LNCaP clone FGC (cell line): ENCODE data around the gene SLC25A26.
A peak's percentile ranks its signal among the peaks of the same experiment; 100 is the strongest.
"Not testable (repeated sequence)": the region's sequence is repeated elsewhere in the genome, so short reads cannot be mapped to it uniquely, and the experiment has no call there.

Source experiments
- DNase-seq: peaks from one replicate; pipeline ENCODE4 v3.0.0-alpha.2; 2011; ENCODE audit warnings: low read depth
- H3K4me3 ChIP-seq: 2 replicates; pipeline ENCODE4 v1.5.1; 2011; ENCODE audit warnings: mild to moderate bottlenecking, low read depth, low read length, control low read depth
- TF ChIP-seq, protein P1 (sequence below): IDR thresholded peaks from 2 replicates; pipeline ENCODE4 v1.5.1; 2012; ENCODE audit warnings: mild to moderate bottlenecking; ENCODE audit not compliant: control insufficient read depth, insufficient read depth; ENCODE audit errors: extremely low read depth

SLC25A26 gene

DNA sequence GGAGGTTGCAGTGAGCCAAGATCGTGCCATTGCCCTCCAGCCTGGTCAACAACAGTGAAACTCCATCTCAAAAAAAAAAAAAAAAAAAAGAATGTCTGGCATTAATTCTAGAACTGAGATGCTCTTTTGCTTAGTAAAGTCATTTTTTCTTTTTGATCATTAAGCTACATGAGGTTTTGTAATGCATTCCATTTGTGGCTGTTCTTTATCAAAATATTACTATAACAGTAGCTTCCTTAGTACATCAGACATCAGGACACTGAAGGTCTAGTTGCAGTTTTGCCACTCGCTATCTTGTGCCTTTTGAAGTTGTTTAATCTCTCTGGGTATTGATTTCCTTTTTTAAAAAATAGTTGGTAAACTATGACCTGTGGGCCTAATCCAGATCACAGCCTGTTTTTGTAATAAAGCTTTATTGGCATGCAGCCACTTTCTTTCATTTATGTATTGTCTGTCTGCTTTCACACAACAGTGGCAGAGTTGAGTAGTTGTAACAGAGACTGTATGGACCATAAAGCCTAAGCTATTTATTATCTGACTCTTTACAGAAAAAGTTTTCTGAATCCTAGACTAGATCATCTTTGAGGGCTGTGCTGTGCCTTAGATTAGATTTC lies 76.6 kb downstream of the SLC25A26 start:
- no peak overlapping the region for H3K4me3 ChIP-seq
- peak; percentile 11 for DNase-seq
- TF ChIP-seq, protein P1, sequence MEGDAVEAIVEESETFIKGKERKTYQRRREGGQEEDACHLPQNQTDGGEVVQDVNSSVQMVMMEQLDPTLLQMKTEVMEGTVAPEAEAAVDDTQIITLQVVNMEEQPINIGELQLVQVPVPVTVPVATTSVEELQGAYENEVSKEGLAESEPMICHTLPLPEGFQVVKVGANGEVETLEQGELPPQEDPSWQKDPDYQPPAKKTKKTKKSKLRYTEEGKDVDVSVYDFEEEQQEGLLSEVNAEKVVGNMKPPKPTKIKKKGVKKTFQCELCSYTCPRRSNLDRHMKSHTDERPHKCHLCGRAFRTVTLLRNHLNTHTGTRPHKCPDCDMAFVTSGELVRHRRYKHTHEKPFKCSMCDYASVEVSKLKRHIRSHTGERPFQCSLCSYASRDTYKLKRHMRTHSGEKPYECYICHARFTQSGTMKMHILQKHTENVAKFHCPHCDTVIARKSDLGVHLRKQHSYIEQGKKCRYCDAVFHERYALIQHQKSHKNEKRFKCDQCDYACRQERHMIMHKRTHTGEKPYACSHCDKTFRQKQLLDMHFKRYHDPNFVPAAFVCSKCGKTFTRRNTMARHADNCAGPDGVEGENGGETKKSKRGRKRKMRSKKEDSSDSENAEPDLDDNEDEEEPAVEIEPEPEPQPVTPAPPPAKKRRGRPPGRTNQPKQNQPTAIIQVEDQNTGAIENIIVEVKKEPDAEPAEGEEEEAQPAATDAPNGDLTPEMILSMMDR: no peak

DNA sequence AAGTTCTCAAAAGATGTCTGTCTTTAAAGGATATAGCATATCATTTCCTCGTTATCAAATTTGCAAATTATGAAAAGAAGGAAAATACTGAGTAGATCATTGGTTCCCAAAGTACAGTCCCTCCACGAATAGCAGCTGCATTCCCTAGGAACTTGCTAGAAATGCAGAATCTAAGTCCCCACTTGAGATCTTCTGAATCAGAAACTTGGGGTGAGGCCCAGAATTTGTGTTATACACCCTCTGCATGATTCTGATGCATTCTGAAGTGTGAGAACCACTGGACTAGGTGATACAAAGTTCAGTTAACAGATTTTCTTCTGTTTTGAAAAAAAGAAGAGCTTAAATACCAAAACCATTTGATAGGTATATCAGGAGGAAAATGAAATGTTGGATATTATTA lies 77.1 kb downstream of the SLC25A26 start:
- DNase-seq: no peak
- no peak overlapping the region for H3K4me3 ChIP-seq
- TF ChIP-seq, protein P1: no peak

DNA sequence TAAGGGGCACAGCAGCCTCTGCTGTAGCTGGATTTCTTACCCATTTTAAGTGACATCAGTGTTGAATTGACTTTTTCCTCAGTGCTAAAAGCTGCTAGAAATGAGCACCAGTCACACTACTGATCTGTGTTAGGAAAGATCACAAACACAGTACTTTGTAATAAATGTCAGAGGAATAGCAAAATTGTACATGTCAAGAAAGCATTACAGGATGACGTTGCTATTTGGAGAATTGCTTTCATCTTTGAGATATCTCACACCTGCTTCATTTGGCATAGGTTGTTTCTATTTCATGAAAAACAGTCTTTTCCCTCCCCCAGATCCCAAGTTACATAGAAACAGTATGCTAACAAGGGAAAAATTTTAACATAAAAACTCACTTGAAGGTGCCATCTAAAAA lies 77.8 kb downstream of the SLC25A26 start:
- no peak overlapping the region for H3K4me3 ChIP-seq
- DNase-seq: no peak
- TF ChIP-seq, protein P1: no peak

DNA sequence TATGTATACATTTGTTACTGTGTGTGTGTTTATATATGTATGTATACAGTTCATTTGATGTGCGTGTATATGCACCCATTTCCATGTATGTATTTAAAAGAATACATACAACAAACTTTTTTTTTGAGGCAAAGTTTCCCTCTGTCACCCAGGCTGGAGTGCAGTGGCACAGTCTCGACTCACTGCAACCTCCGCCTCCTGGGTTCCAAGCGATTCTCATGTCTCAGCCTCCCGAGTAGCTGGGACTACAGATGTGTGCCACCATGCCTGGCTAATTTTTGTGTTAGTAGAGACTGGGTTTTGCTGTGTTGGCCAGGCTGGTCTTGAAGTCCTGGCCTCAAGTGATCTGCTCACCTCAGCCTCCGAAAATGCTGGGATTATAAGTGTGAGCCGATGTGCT lies 78.3 kb downstream of the SLC25A26 start:
- not testable (repeated sequence) for DNase-seq, H3K4me3 ChIP-seq

DNA sequence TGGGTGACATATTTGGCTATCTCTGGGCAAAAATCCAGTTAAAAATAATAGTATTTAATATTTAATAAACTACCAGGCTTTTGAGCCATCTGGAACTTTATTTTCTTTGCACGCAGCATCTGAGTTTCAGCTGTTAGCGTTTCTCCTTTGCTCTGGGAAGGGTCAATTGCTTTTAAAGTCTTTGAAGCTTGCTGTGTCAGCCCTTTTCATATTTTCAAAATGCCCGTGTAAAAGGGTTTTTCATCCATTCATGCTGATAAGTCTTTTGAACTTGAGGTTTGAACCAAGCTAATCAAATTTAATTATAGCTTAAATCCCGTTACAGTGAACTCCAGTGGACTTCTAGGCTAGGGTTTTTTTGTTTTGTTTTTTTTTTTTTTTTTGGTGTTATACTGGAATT lies 79.1 kb downstream of the SLC25A26 start:
- no peak for DNase-seq
- no peak overlapping the region for H3K4me3 ChIP-seq
- TF ChIP-seq, protein P1: no peak

DNA sequence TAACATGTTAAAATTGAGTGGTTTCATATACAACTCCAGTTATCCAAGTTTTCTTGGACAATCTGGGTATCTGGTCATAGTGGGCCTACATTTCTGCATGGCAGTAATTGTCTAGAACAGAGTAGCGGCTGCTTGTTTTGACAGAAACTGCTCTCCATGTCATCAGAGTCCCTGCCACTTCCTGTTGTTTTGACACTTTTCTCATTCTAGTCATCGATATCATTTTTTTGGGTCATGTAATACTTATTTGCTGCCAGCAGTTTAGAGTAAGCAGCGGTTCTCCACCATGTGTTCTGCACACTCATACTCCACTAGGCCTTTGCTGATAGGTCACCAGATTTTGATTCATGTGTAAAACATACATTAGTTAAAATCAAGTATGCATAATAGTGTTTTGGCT lies 81.5 kb downstream of the SLC25A26 start:
- no peak overlapping the region for H3K4me3 ChIP-seq
- no peak for DNase-seq
- TF ChIP-seq, protein P1: no peak

DNA sequence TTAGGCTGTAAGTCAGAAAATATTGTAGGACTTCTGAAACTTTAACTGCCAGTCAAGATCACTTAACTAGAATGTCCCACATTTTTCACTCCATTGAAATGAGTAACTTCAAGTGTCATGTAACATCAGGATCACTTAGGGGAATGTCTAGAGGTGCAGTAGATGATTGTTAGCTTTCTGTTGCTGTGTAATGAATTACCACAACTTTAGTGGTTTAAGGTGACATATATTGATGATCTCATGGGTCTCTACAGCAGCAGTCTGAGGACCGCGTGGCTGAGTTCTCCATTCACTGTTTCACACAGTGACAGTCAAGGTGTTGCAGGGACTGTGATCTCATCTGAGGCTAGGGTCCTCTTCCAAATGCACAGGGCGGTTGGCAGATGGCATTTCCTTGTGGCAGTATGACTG lies 82.7 kb downstream of the SLC25A26 start:
- TF ChIP-seq, protein P1: no peak
- no peak for DNase-seq
- no peak overlapping the region for H3K4me3 ChIP-seq
